Placental epithelial cell (primary cell): ENCODE data around the gene GAR1. TPM values are rescaled to one million over a fixed set of nuclear protein-coding genes. Genes with fewer than 3 reads are reported as not detected.

Experiments
- total RNA-seq: library from RNA; depleted of rRNA; stranded (reverse); fragments of >200 nt; gene quantifications from 2 replicates; pipeline ENCODE4 v1.2.3, GENCODE V29; 2012

Gene GAR1
- 3.5 and 4.2 TPM in 2 replicates for total RNA-seq

GRCh38 chr4:109815151-109816081, at the start of gene GAR1:
Gene GAR1 (plus strand): TSS chr4:109815762. CDS start chr4:109816165, 403 bp downstream.

DNA sequence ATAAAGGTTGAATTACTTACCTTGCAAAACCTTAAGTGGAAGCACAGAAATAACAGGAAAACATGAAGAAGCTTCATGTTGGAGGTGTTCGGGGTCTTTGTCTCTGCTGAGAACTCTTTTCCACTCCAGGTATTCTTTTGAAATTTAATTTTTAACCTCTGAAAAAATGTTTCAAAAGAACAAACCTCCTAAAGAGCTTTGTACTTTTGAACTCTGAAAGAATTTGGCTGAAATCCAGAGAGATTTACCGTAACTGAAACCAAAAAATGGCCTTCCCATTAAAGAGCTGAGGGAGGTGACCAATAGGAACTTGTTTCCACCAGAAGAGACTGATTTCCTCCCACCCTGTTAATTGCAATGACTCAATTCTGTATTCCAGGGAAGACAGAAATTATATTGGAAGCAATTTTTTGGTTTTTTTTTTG, 13.7 kb upstream of the GAR1 start, which contains the start of gene CFI:
Gene CFI, minus strand, starts transcription at position 105 of the 425 bp plus-strand sequence. Its CDS starts 28 bp downstream, at position 77.

DNA sequence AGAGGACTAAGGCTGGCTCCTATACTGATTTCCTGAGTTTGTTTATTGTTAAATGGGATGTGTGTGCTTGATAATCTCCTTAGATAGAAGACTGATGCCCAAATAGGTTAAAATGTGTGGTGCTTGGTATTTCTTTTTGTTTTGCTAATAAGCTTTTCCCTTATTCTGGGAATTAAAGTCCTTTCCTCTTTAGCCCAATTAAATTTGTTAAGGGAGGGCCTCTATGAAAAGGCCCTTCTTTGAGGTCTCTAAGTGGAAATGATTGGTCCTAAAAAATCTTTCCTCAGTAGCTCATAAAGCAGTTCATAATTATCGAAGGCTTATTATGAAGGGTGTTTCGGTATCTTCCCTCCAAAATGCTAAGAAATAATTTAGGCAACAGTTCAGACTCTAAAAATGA, 12.1 kb downstream of the GAR1 start, which contains the start of gene RRH:
Gene RRH, plus strand, starts transcription at position 301 of the 400 bp plus-strand sequence. Its CDS starts 56 bp downstream, at position 357.

GRCh38 chr4:109847896-109848442, 32.4 kb downstream of the GAR1 start, which contains the start of gene LRIT3:
Gene LRIT3 (plus strand): TSS chr4:109848107. CDS start chr4:109848202, 95 bp downstream.

Other genes with a start within 250 kb of the GAR1 start
- 22.2 and 28.3 TPM in 2 replicates for gene CASP6, start 112.3 kb upstream of the GAR1 start, total RNA-seq
- 12.6 and 21.3 TPM in 2 replicates for gene PLA2G12A, start 85.7 kb upstream of the GAR1 start, total RNA-seq
- gene CFI, start 13.8 kb upstream of the GAR1 start, total RNA-seq = not detected in 2 replicates
- gene RRH, start 12.2 kb downstream of the GAR1 start, total RNA-seq = not detected in 2 replicates
- gene LRIT3, start 32.3 kb downstream of the GAR1 start, total RNA-seq = not detected in 2 replicates
- 2.0 and 2.1 TPM in 2 replicates for gene EGF, start 97.1 kb downstream of the GAR1 start, total RNA-seq